IMR-90 (cell line): ENCODE measurements around the gene DNAH17. TPM values are rescaled to one million over a fixed set of nuclear protein-coding genes. Genes with fewer than 3 reads are reported as not detected.
A peak's percentile ranks its signal among the peaks of the same experiment; 100 is the strongest.

ENCODE experiments used
- ATAC-seq: fragments of 200-7000 bp; cut with Tn5 transposase; 2 replicates; pipeline ENCODE4 v1.9.1; 2020; ENCODE audit warnings: low read depth, mild to moderate bottlenecking, moderate library complexity
- BruUV-seq: library from RNA; stranded (reverse); fragments of 400-500 nt; replicated peaks from 2 replicates; lab custom pipeline; 2021; lab: Mats Ljungman, UMichigan
- CTCF ChIA-PET: fragments of 300-600 bp; formaldehyde crosslinking; extraction: SDS; loops from one replicate; lab custom pipeline; 2021; ENCODE audit warnings: antibody characterized with exemption; lab: Yijun Ruan, JAX
- POLR2A ChIA-PET: fragments of 300-600 bp; sonication (Branson Sonifier 250); formaldehyde crosslinking; loops from one replicate; lab custom pipeline; 2022; ENCODE audit warnings: antibody characterized with exemption; ENCODE audit not compliant: unreplicated experiment; lab: Charles Lee
- DNase-seq: peaks from one replicate; pipeline ENCODE4 v3.0.0; 2013
- H2AFZ ChIP-seq: replicated peaks from 2 replicates; pipeline ENCODE3; 2013; ENCODE audit warnings: low read length, mild to moderate bottlenecking; ENCODE audit not compliant: poor library complexity
- H2AK5ac ChIP-seq: 2 replicates; pipeline ENCODE4 v1.6.1; 2013; ENCODE audit warnings: low read depth, low read length, inconsistent platforms
- H2AK9ac ChIP-seq: replicated peaks from 2 replicates; pipeline ENCODE3; 2013; ENCODE audit warnings: mild to moderate bottlenecking, low read depth, low read length, moderate library complexity; ENCODE audit not compliant: poor library complexity
- H2BK120ac ChIP-seq: 2 replicates; pipeline ENCODE4 v1.6.1; 2013; ENCODE audit warnings: low read depth, low read length, inconsistent platforms
- H2BK15ac ChIP-seq: 3 replicates; pipeline ENCODE4 v1.6.1; 2013; ENCODE audit warnings: low read depth, low read length, inconsistent platforms
- H2BK20ac ChIP-seq: 2 replicates; pipeline ENCODE4 v1.6.1; 2013; ENCODE audit warnings: low read depth, mild to moderate bottlenecking, inconsistent platforms, low read length, moderate library complexity
- H2BK5ac ChIP-seq: 2 replicates; pipeline ENCODE4 v1.6.1; 2013; ENCODE audit warnings: mild to moderate bottlenecking, low read depth, low read length, inconsistent platforms; ENCODE audit not compliant: poor library complexity, severe bottlenecking
- H3K14ac ChIP-seq: replicated peaks from 2 replicates; pipeline ENCODE4 v1.6.1; 2013; ENCODE audit warnings: low read depth, low read length, inconsistent platforms
- H3K18ac ChIP-seq: 2 replicates; pipeline ENCODE4 v1.6.1; 2013; ENCODE audit warnings: low read depth, low read length, control low read depth
- H3K23ac ChIP-seq: 2 replicates; pipeline ENCODE4 v1.6.1; 2013; ENCODE audit warnings: low read depth, low read length, inconsistent platforms
- H3K27ac ChIP-seq: 2 replicates; pipeline ENCODE4 v1.5.1; 2013; ENCODE audit warnings: mild to moderate bottlenecking, control low read depth, low read length; ENCODE audit not compliant: insufficient read depth
- H3K27me3 ChIP-seq: 2 replicates; pipeline ENCODE4 v1.6.1; 2013; ENCODE audit warnings: low read length; ENCODE audit not compliant: control insufficient read depth, insufficient read depth
- H3K36me3 ChIP-seq: 2 replicates; pipeline ENCODE4 v1.6.1; 2013; ENCODE audit warnings: low read length, mixed read lengths; ENCODE audit not compliant: control insufficient read depth, insufficient read depth
- H3K4ac ChIP-seq: 2 replicates; pipeline ENCODE4 v1.6.1; 2013; ENCODE audit warnings: low read depth, low read length, inconsistent platforms
- H3K4me1 ChIP-seq: 2 replicates; pipeline ENCODE4 v1.6.1; 2013; ENCODE audit warnings: low read length, mixed read lengths; ENCODE audit not compliant: control insufficient read depth, insufficient read depth
- H3K4me2 ChIP-seq: 2 replicates; pipeline ENCODE4 v1.6.1; 2013; ENCODE audit warnings: low read depth, mild to moderate bottlenecking, control low read depth, low read length, moderate library complexity
- H3K4me3 ChIP-seq: 2 replicates; pipeline ENCODE4 v1.5.1; 2013; ENCODE audit warnings: low read depth, mild to moderate bottlenecking, control low read depth, low read length, moderate library complexity; ENCODE audit not compliant: insufficient read depth
- H3K56ac ChIP-seq: 2 replicates; pipeline ENCODE4 v1.6.1; 2013; ENCODE audit warnings: low read length, inconsistent platforms; ENCODE audit not compliant: insufficient read depth; ENCODE audit errors: extremely low read depth
- H3K79me1 ChIP-seq, 2 experiments: 2 replicates each; pipeline ENCODE4 v1.6.1; 2013; ENCODE audit warnings: low read length in 2 of 2, inconsistent platforms in 1 of 2, low read depth in 1 of 2
- H3K9ac ChIP-seq: 2 replicates; pipeline ENCODE4 v1.6.1; 2013; ENCODE audit warnings: low read depth, low read length, control low read depth
- H3K9me1 ChIP-seq: 2 replicates; pipeline ENCODE4 v1.6.1; 2013; ENCODE audit warnings: low read length, inconsistent platforms; ENCODE audit not compliant: insufficient read depth
- H3K9me3 ChIP-seq: 2 replicates; pipeline ENCODE4 v1.6.1; 2013; ENCODE audit warnings: low read length; ENCODE audit not compliant: control insufficient read depth, insufficient read depth
- H4K20me1 ChIP-seq: 2 replicates; pipeline ENCODE4 v1.6.1; 2013; ENCODE audit warnings: low read length, inconsistent platforms; ENCODE audit not compliant: insufficient read depth
- H4K5ac ChIP-seq: 2 replicates; pipeline ENCODE4 v1.6.1; 2013; ENCODE audit warnings: mild to moderate bottlenecking, low read depth, low read length, control low read depth
- H4K8ac ChIP-seq, 2 experiments: 2 replicates each; pipeline ENCODE4 v1.6.1; 2013; ENCODE audit warnings: low read depth in 2 of 2, low read length in 2 of 2, control low read depth in 1 of 2, inconsistent platforms in 1 of 2
- H4K91ac ChIP-seq: 2 replicates; pipeline ENCODE4 v1.6.1; 2013; ENCODE audit warnings: low read depth, low read length, inconsistent platforms; ENCODE audit not compliant: insufficient read depth
- BHLHE40 ChIP-seq: fragments of 150-350 bp; IDR thresholded peaks from 2 replicates; pipeline ENCODE4 v1.6.1; 2016; ENCODE audit warnings: mild to moderate bottlenecking, low read depth, low read length
- CEBPB ChIP-seq: IDR thresholded peaks from 2 replicates; pipeline ENCODE4 v1.6.1; 2012; ENCODE audit warnings: low read depth, low read length, improper control_type of control experiment
- CHD1 ChIP-seq: IDR thresholded peaks from 2 replicates; pipeline ENCODE4 v1.6.1; 2012; ENCODE audit warnings: low read depth, low read length, improper control_type of control experiment
- MAZ ChIP-seq: IDR thresholded peaks from 2 replicates; pipeline ENCODE4 v1.6.1; 2012; ENCODE audit warnings: low read depth, mild to moderate bottlenecking, low read length, improper control_type of control experiment, moderate library complexity, borderline replicate concordance
- MXI1 ChIP-seq: IDR thresholded peaks from 2 replicates; pipeline ENCODE4 v1.6.1; 2012; ENCODE audit warnings: low read depth, mild to moderate bottlenecking, low read length, moderate library complexity, borderline replicate concordance
- NFE2L2 ChIP-seq: fragments of 150-350 bp; IDR thresholded peaks from 2 replicates; pipeline ENCODE4 v1.6.1; 2016; ENCODE audit warnings: low read depth, mild to moderate bottlenecking, low read length
- RAD21 ChIP-seq: IDR thresholded peaks from 2 replicates; pipeline ENCODE4 v1.6.1; 2012; ENCODE audit warnings: low read length, improper control_type of control experiment
- RCOR1 ChIP-seq: IDR thresholded peaks from 2 replicates; pipeline ENCODE4 v1.6.1; 2012; ENCODE audit warnings: mild to moderate bottlenecking, low read length, improper control_type of control experiment; ENCODE audit not compliant: insufficient replicate concordance
- RFX5 ChIP-seq: IDR thresholded peaks from 2 replicates; pipeline ENCODE4 v1.8.0; 2012; ENCODE audit warnings: low read depth, mild to moderate bottlenecking, low read length, moderate library complexity
- SMC3 ChIP-seq: fragments of 150-350 bp; IDR thresholded peaks from 2 replicates; pipeline ENCODE4 v1.6.1; 2016; ENCODE audit warnings: low read depth, mild to moderate bottlenecking, antibody characterized with exemption, low read length, moderate library complexity
- USF2 ChIP-seq: fragments of 150-350 bp; IDR thresholded peaks from 2 replicates; pipeline ENCODE4 v1.6.1; 2017; ENCODE audit warnings: mild to moderate bottlenecking, antibody characterized with exemption, low read length, low read depth
- WGBS, 2 experiments: methylation state at CpG; one replicate each; pipeline versions ENCODE4 v1.1.5 to v1.1.7; 2013; ENCODE audit warnings: missing lambda C conversion rate in 2 of 2; ENCODE audit not compliant: insufficient read length in 1 of 2; ENCODE audit errors: extremely low coverage in 2 of 2; 5-methylcytosine and 5-hydroxymethylcytosine counted together
- dilution Hi-C: fragments of 300-500 bp; cut with HindIII; formaldehyde crosslinking; loops from one replicate; pipeline ENCODE4 v1.14.3; 2018; ENCODE audit warnings: low sequenced_read_pairs; ENCODE audit not compliant: unreplicated experiment
- in situ Hi-C: fragments of 300-500 bp; cut with MboI; formaldehyde crosslinking; loops from 3 replicates; pipeline ENCODE4 v1.14.3; 2019; ENCODE audit warnings: low sequenced_read_pairs, inconsistent platforms, mixed read lengths
- intact Hi-C: fragments of 100-400 bp; cut with micrococcal nuclease; formaldehyde crosslinking; loops from 2 replicates; pipeline ENCODE4 v1.10.0; 2022
- polyA plus RNA-seq, 3 experiments: library from polyadenylated mRNA; depleted of rRNA; stranded (reverse); fragments of >200 nt; gene quantifications; 2 replicates each; pipeline ENCODE4 v1.2.3, GENCODE V29; 2012; ENCODE audit warnings: low replicate concordance in 1 of 3
- total RNA-seq: library from RNA; depleted of rRNA; stranded (reverse); fragments of >200 nt; gene quantifications from 2 replicates; pipeline ENCODE4 v1.2.3, GENCODE V29; 2012
- TF ChIP-seq, protein P1 (sequence below): fragments of 150-350 bp; IDR thresholded peaks from 2 replicates; pipeline ENCODE4 v1.6.1; 2016; ENCODE audit warnings: low read depth, mild to moderate bottlenecking, low read length, moderate library complexity, borderline replicate concordance

The DNAH17 gene
- total and polyA plus RNA-seq, 2 of the 4 experiments (the other 2 are of a cell fraction): not detected

DNA sequence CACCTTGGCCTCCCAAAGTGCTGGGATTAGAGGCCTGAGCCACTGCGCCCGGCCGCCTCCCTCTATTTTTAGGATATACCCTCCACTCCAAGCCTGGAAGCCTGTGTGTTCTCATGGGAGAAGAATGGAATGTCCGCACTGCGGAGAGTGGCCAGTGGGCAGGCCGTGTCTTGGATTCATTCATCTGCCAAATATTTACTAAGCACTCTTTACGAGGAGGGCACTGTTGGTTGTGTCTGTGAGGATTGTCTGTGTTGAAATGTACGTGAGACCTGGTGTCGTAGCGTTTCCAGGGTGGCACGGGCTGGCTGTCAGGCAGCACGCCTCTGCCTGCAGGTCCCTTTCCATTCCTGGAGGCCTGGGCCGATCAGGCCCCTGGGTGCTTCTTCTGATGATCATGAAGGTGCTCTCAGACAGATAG is 179.5 kb downstream of the DNAH17 start:
- Histone ChIP-seq H3K36me3 (peaks cover 64% of the 10 kb centered on the region), H3K23ac (no peak overlapping the region), H3K18ac (no peak overlapping the region), H3K4me2 (no peak overlapping the region), H4K5ac (no peak overlapping the region), H2AFZ (no peak overlapping the region), H2BK15ac (no peak overlapping the region; the same call in 2 of the 3 replicates), H3K9me1 (peaks cover 43% of the 10 kb centered on the region), H3K4me1 (peaks cover 12% of the 10 kb centered on the region; the same call in 1 of the 2 replicates), H2AK9ac (peak overlapping the region; percentile 85), H2AK5ac (peak overlapping the region; percentile 43), H3K9ac (no peak overlapping the region), H3K14ac (no peak overlapping the region), H3K27me3 (no peaks in the 10 kb centered on the region), H3K27ac (no peak overlapping the region; the same call in 1 of the 2 replicates), H4K8ac (no peak overlapping the region), H3K56ac (no peak overlapping the region), H3K79me1 (peaks cover 48 to 87% of the 10 kb centered on the region in 2 experiments), H4K20me1 (peaks cover 31% of the 10 kb centered on the region), H3K4me3 (no peak overlapping the region), H2BK120ac (no peak overlapping the region), H2BK20ac (0 out of 2 replicates have a peak overlapping the region, but pooled peaks have one; percentile 19), H3K9me3 (no peaks in the 10 kb centered on the region), H2BK5ac (no peak overlapping the region), H4K91ac (no peak overlapping the region; the same call in 1 of the 2 replicates), H3K4ac (no peak overlapping the region)
- WGBS, 2 experiments: 86% methylated on average over 4 of the region's 13 CpGs; no CpG with 5 or more reads in 1 of the 2 experiments
- ChIA-PET CTCF (interaction anchor here (1.4 kb wide), 1 partner anchor 9 kb away, joined by 3 read pairs; no protein-coding TSS in a partner anchor), POLR2A (no interaction called here)
- DNase-seq: peak; percentile 40
- TF ChIP-seq RAD21 (no peak), SMC3 (no peak), RFX5 (no peak), BHLHE40 (no peak), MAZ (no peak), CHD1 (no peak), CEBPB (no peak), MXI1 (no peak), RCOR1 (no peak), USF2 (no peak), NFE2L2 (no peak)
- TF ChIP-seq, protein P1, sequence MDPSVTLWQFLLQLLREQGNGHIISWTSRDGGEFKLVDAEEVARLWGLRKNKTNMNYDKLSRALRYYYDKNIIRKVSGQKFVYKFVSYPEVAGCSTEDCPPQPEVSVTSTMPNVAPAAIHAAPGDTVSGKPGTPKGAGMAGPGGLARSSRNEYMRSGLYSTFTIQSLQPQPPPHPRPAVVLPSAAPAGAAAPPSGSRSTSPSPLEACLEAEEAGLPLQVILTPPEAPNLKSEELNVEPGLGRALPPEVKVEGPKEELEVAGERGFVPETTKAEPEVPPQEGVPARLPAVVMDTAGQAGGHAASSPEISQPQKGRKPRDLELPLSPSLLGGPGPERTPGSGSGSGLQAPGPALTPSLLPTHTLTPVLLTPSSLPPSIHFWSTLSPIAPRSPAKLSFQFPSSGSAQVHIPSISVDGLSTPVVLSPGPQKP: no peak
- dilution Hi-C loops: no loop called here
- ATAC-seq: peak; percentile 50
- in situ Hi-C loops: no loop called here
- intact Hi-C loops: no loop called here
- no TSS peak for BruUV-seq
